GM12878 (cell line): Measurements from ENCODE around the gene VAV2. TPM values are rescaled to one million over a fixed set of nuclear protein-coding genes. Genes with fewer than 3 reads are reported as not detected.

Experiments
- ATAC-seq: fragments of 200-7000 bp; cut with Tn5 transposase; 3 replicates; pipeline ENCODE4 v1.9.1; 2020; ENCODE audit warnings: mild to moderate bottlenecking, moderate library complexity
- BruUV-seq: library from RNA; stranded (reverse); fragments of 400-500 nt; replicated peaks from 2 replicates; lab custom pipeline; 2021; lab: Mats Ljungman, UMichigan
- CTCF ChIA-PET: fragments of 300-600 bp; sonication (Branson Sonifier 250); formaldehyde crosslinking; extraction: SDS; loops from one replicate; lab custom pipeline; 2021; ENCODE audit warnings: inconsistent platforms; lab: Yijun Ruan, JAX
- POLR2A ChIA-PET: fragments of 350-600 bp; formaldehyde crosslinking; extraction: SDS; loops from one replicate; lab custom pipeline; 2021; ENCODE audit warnings: inconsistent platforms; lab: Charles Lee
- RAD21 ChIA-PET: fragments of 300-600 bp; sonication (Branson Sonifier 250); formaldehyde crosslinking; loops from one replicate; lab custom pipeline; 2023; ENCODE audit warnings: antibody characterized with exemption; ENCODE audit not compliant: unreplicated experiment; lab: Charles Lee
- SMC1A ChIA-PET: fragments of 300-600 bp; sonication (Branson Sonifier 250); formaldehyde crosslinking; loops from one replicate; lab custom pipeline; 2023; ENCODE audit not compliant: unreplicated experiment, uncharacterized antibody; lab: Charles Lee
- DNase-seq: peaks from one replicate; pipeline ENCODE4 v3.0.0-alpha.2; 2011; ENCODE audit warnings: low read depth, low spot score
- FAIRE-seq: peaks from 3 replicates; lab custom pipeline; 2011; peaks lifted over from hg19 to GRCh38; lab: Jason Lieb, UNC
- H2AFZ ChIP-seq: 2 replicates; pipeline ENCODE4 v1.6.0; 2011; ENCODE audit warnings: low read depth, low read length, control low read depth; ENCODE audit not compliant: control insufficient read depth
- H3K27ac ChIP-seq: 2 replicates; pipeline ENCODE4 v1.5.1; 2011; ENCODE audit warnings: control low read depth; ENCODE audit not compliant: control insufficient read depth, insufficient read depth
- H3K27me3 ChIP-seq, 2 experiments: replicated peaks in 1 of 2; 2 replicates each; pipeline versions ENCODE4 v1.6.0 to v1.6.1; 2011; ENCODE audit warnings: low read length in 1 of 2; ENCODE audit not compliant: control insufficient read depth in 2 of 2, insufficient read depth in 2 of 2
- H3K36me3 ChIP-seq, 2 experiments: 2 replicates each; pipeline ENCODE4 v1.5.1; 2011; ENCODE audit warnings: low read length in 1 of 2; ENCODE audit not compliant: control insufficient read depth in 2 of 2, insufficient read depth in 2 of 2
- H3K4me1 ChIP-seq: 2 replicates; pipeline ENCODE4 v1.6.1; 2011; ENCODE audit warnings: mild to moderate bottlenecking, low read length, moderate library complexity, mixed read lengths; ENCODE audit not compliant: control insufficient read depth, insufficient read depth
- H3K4me2 ChIP-seq: 2 replicates; pipeline ENCODE4 v1.6.0; 2011; ENCODE audit warnings: control low read depth; ENCODE audit not compliant: control insufficient read depth, insufficient read depth
- H3K4me3 ChIP-seq: fragments of 200-600 bp; sonication (generic); 2 replicates; pipeline ENCODE4 v1.5.1; 2016
- H3K79me2 ChIP-seq: 2 replicates; pipeline ENCODE4 v1.6.0; 2011; ENCODE audit warnings: low read length; ENCODE audit not compliant: control insufficient read depth, insufficient read depth
- H3K9ac ChIP-seq: 2 replicates; pipeline ENCODE4 v1.8.0; 2011; ENCODE audit warnings: low read length, control low read depth, mixed read lengths; ENCODE audit not compliant: control insufficient read depth, insufficient read depth
- H3K9me3 ChIP-seq: replicated peaks from 3 replicates; pipeline ENCODE4 v1.5.1; 2011; ENCODE audit warnings: mild to moderate bottlenecking, low read length; ENCODE audit not compliant: control insufficient read depth, insufficient read depth
- H4K20me1 ChIP-seq: 2 replicates; pipeline ENCODE4 v1.6.0; 2011; ENCODE audit not compliant: control insufficient read depth, insufficient read depth
- BCL11A ChIP-seq: IDR thresholded peaks from 2 replicates; pipeline ENCODE4 v1.6.1; 2011; ENCODE audit warnings: low read depth, low read length
- CREM ChIP-seq: IDR thresholded peaks from 2 replicates; pipeline ENCODE4 v1.6.1; 2014; ENCODE audit warnings: antibody characterized with exemption, low read depth
- KAT2A ChIP-seq: conservative IDR thresholded peaks from 2 replicates; pipeline ENCODE4 v1.6.1; 2011; ENCODE audit warnings: low read depth, low read length; ENCODE audit not compliant: control insufficient read depth
- KDM1A ChIP-seq: fragments of 200-600 bp; sonication (generic); IDR thresholded peaks from 2 replicates; pipeline ENCODE4 v1.6.1; 2016; ENCODE audit warnings: borderline replicate concordance
- STAT3 ChIP-seq: IDR thresholded peaks from 2 replicates; pipeline ENCODE4 v1.6.1; 2011; ENCODE audit warnings: low read depth, low read length, improper control_type of control experiment
- TARDBP ChIP-seq: IDR thresholded peaks from 2 replicates; pipeline ENCODE4 v1.6.1; 2016; ENCODE audit warnings: borderline replicate concordance
- ZBTB40 ChIP-seq: fragments of 450-650 bp; IDR thresholded peaks from 2 replicates; pipeline ENCODE4 v1.6.1; 2016; ENCODE audit warnings: mild to moderate bottlenecking, moderate library complexity, borderline replicate concordance
- ZSCAN29 ChIP-seq: fragments of 450-650 bp; IDR thresholded peaks from 2 replicates; pipeline ENCODE4 v1.6.1; 2017; ENCODE audit warnings: mild to moderate bottlenecking, moderate library complexity
- WGBS: methylation state at CpG from one replicate; pipeline ENCODE4 v1.1.6; 2016; ENCODE audit warnings: low lambda C conversion rate; ENCODE audit not compliant: insufficient replicate concordance, insufficient coverage; ENCODE audit errors: missing lambda C conversion rate; 5-methylcytosine and 5-hydroxymethylcytosine counted together
- in situ Hi-C: fragments of 300-500 bp; cut with MboI; formaldehyde crosslinking; loops from 9 replicates; pipeline ENCODE4 v1.14.3; 2018; ENCODE audit warnings: mixed read lengths
- intact Hi-C: fragments of 100-400 bp; cut with micrococcal nuclease; formaldehyde crosslinking; loops from one replicate; pipeline ENCODE4 v1.14.2; 2022; ENCODE audit not compliant: unreplicated experiment
- polyA plus RNA-seq, 11 experiments: library from polyadenylated mRNA; depleted of rRNA in 4 of 11; unstranded in 6 of 11; stranded (reverse) in 5 of 11; fragments of >200 nt; fragmentation: Nextera tagmentation in 4 of 11; fragmentation: Illumina TruSeq in 1 of 11; extraction: Ambion mirVana in 4 of 11; extraction: Trizol in 1 of 11; gene quantifications; 1 replicate in 1 of 11; 2 replicates in 10 of 11; pipeline versions ENCODE4 v1.2.1 to v1.2.3, GENCODE V29; 2011 to 2016; ENCODE audit warnings: inconsistent platforms in 2 of 11, missing spikeins in 2 of 11, low read depth in 1 of 11
- total RNA-seq, 4 experiments: library from RNA; depleted of rRNA in 3 of 4; stranded (reverse); fragments of >200 nt in 3 of 4; fragmentation: Illumina TruSeq in 1 of 4; extraction: Trizol in 1 of 4; gene quantifications; 2 replicates each; pipeline versions ENCODE4 v1.2.1 to v1.2.3, GENCODE V29; 2013 to 2021

VAV2 gene
- total and polyA plus RNA-seq, 10 of the 15 experiments (the other 5 are each of a cell fraction or from before 2014, with no cell fraction given), result 0.13 to 43.9 (median 16.9) TPM

DNA sequence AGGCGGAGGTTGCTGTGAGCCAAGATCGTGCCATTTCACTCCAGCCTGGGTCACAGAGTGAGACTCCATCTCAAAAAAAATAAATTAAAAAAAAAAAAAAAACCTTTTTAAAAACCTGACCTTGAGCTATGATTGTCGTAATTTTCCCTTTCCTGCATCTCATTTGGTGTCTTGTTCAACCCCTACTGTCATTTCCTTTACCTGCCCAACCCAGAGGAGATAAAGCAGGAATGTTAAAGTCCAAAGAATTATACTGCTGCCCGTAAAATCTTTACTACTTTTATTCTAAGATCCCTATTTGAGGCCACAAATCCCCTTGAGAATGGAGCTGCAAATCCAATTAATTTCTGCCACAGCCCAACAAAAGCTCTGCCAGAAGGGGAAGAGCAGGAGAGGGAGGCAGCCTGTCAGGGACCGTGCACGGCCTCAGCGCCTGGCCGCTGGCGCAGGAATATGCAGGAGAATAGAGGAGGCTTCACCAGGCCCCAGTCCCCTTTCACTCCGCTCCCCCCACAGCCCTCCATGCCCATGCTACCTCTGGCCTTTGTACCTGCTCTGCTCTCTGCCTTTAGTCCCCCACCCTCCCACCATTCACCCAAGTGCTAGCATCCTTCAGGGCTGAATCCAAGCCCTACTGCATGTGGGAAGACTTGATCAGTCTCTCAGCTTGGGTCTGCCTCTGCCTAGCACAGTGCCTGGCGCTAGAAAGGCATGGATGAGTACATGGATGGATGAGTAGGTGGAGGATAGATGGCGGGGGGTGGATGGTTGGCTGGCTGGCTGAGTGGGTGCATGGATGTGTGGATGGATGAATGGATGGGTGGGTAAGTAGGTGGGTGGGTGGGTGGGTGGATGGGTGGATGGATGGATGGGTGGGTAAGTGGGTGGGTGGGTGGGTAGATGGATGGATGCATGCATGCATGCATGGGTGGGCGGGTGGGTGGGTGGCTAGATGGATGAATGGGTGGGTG lies 154.2 kb downstream of the VAV2 start (continued):
- TF ChIP-seq ZBTB40, result no peak
- TF ChIP-seq BCL11A, result no peak
- no peak for TF ChIP-seq ZSCAN29
- no peak for TF ChIP-seq STAT3
- TF ChIP-seq KDM1A, result no peak
- TF ChIP-seq CREM, result no peak

DNA sequence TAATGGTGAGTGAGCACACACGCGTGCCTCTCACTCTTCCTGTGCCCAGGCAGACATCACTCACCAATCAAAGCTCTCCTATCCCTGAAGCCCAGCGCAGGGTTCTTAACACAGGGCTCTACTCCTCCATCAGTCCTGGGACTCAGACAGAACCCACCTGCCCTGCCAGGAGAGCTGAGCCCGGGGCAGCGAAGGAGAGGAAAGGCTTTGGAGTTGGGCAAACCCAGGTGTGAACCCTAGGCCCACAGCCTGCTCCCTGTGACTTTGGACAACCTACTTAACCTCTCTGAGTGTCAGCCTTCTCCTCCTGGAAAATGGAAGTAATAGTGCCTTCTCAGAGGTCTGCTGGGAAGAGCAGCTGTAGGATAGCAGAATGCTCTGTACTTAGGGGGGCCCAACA lies 155.3 kb downstream of the VAV2 start:
- H2AFZ ChIP-seq, result no peak overlapping the region
- WGBS, result 95% methylated on average over 5 of the region's 5 CpGs
- no peaks in the 10 kb centered on the region for H4K20me1 ChIP-seq
- BruUV-seq, result no TSS peak
- ChIA-PET CTCF (no interaction called here), SMC1A (interaction anchor here (0.6 kb wide), 1 partner anchor 50 kb away, joined by 3 read pairs; no protein-coding TSS in a partner anchor), POLR2A (no interaction called here), RAD21 (interaction anchor here (1.1 kb wide), 1 partner anchor 158 kb away, joined by 3 read pairs; no protein-coding TSS in a partner anchor)
- no peak for DNase-seq
- peaks cover 4 to 19% of the 10 kb centered on the region in 2 experiments; a peak in 3 of 4 replicates for H3K36me3 ChIP-seq
- H3K9me3 ChIP-seq, result no peaks in the 10 kb centered on the region
- no peak for TF ChIP-seq KAT2A
- TF ChIP-seq TARDBP, result no peak
- H3K4me2 ChIP-seq, result no peak overlapping the region
- no peak overlapping the region for H3K9ac ChIP-seq
- H3K79me2 ChIP-seq, result no peaks in the 10 kb centered on the region; the same call in none of the 2 replicates
- FAIRE-seq, result no peak
- intact Hi-C loops (no loop called here), in situ Hi-C loops (no loop called here)
- no peak overlapping the region for H3K27ac ChIP-seq
- ATAC-seq, result no peak
- H3K4me3 ChIP-seq, result no peak overlapping the region
- no peaks in the 10 kb centered on the region; the same call in 1 of the 2 replicates for H3K4me1 ChIP-seq
- no peaks in the 10 kb centered on the region for H3K27me3 ChIP-seq
